Esophagus muscularis mucosa (tissue), 4 donors: ENCODE data around the gene MORC3. TPM values are rescaled to one million over a fixed set of nuclear protein-coding genes. Genes with fewer than 3 reads are reported as not detected.

ENCODE experiments used
- DNase-seq: peaks from one replicate; pipeline ENCODE4 v3.0.0-alpha.2; 2017; ENCODE audit errors: extremely low spot score
- H3K27ac ChIP-seq, 4 donors: fragments of 200-600 bp; sonication (generic); replicated peaks in 1 of 4; 1 replicate in 3 of 4; 2 replicates in 1 of 4; pipeline ENCODE4 v1.5.1; 2016 to 2019; ENCODE audit warnings: mild to moderate bottlenecking in 1 of 4
- H3K27me3 ChIP-seq, 4 donors: fragments of 200-600 bp; sonication (generic); one replicate each; pipeline versions ENCODE4 v1.5.1 to v1.6.0; 2016 to 2019
- H3K36me3 ChIP-seq, 4 donors: fragments of 200-600 bp; sonication (generic); one replicate each; pipeline ENCODE4 v1.5.1; 2016 to 2019
- H3K4me1 ChIP-seq, 4 donors: fragments of 200-600 bp; sonication (generic); one replicate each; pipeline ENCODE4 v1.5.1; 2016 to 2019
- H3K4me3 ChIP-seq, 4 donors: fragments of 200-600 bp; sonication (generic); 1 replicate in 2 of 4; 2 replicates in 2 of 4; pipeline ENCODE4 v1.5.1; 2016 to 2019; ENCODE audit warnings: mild to moderate bottlenecking in 4 of 4, moderate library complexity in 1 of 4
- H3K9me3 ChIP-seq, 4 donors: fragments of 200-600 bp; sonication (generic); 1 replicate in 3 of 4; 2 replicates in 1 of 4; pipeline ENCODE4 v1.5.1; 2016 to 2019
- EP300 ChIP-seq: sonication (generic); formaldehyde crosslinking; IDR thresholded peaks from one replicate; pipeline ENCODE4 v1.6.1; 2017; ENCODE audit warnings: antibody characterized with exemption
- POLR2A ChIP-seq: fragments of 450-650 bp; IDR thresholded peaks from one replicate; pipeline ENCODE4 v1.6.1; 2017; ENCODE audit warnings: antibody characterized with exemption, moderate library complexity, mild to moderate bottlenecking, low read depth
- POLR2AphosphoS5 ChIP-seq, 2 donors: sonication (generic); formaldehyde crosslinking; IDR thresholded peaks; one replicate each; pipeline ENCODE4 v1.6.1; 2017; ENCODE audit warnings: antibody characterized with exemption in 2 of 2
- WGBS: methylation state at CpG from one replicate; pipeline ENCODE4 v1.1.5; 2018; 5-methylcytosine and 5-hydroxymethylcytosine counted together
- intact Hi-C: fragments of 100-400 bp; cut with DNase I; formaldehyde crosslinking; loops from one replicate; pipeline ENCODE4 v1.15.1; 2023
- total RNA-seq, 4 donors: library from RNA; depleted of rRNA; stranded (reverse); fragments of >200 nt; gene quantifications; one replicate each; pipeline versions ENCODE4 v1.1.0 to v1.2.1, GENCODE V29; 2016
- TF ChIP-seq, protein P1 (sequence below), 3 experiments: fragments of 200-600 bp in 2 of 3; fragments of 450-650 bp in 1 of 3; sonication (generic) in 2 of 3; IDR thresholded peaks; one replicate each; pipeline ENCODE4 v1.5.1; 2017 to 2019; ENCODE audit warnings: antibody characterized with exemption in 3 of 3, mild to moderate bottlenecking in 2 of 3, moderate library complexity in 1 of 3

The MORC3 gene
- total RNA-seq, 4 donors from 2014 or later: 32.0 to 41.9 (median 39.2) TPM

GRCh38 chr21:36350282-36350910, 30.4 kb downstream of the MORC3 start:
- Histone ChIP-seq H3K36me3 (peaks cover 21 to 100% (median 75%) of the 10 kb centered on the region in 4 donors), H3K27ac (no peak overlapping the region), H3K9me3 (no peaks in the 10 kb centered on the region), H3K27me3 (no peaks in the 10 kb centered on the region), H3K4me3 (no peak overlapping the region), H3K4me1 (no peaks in the 10 kb centered on the region)
- TF ChIP-seq, protein P1, sequence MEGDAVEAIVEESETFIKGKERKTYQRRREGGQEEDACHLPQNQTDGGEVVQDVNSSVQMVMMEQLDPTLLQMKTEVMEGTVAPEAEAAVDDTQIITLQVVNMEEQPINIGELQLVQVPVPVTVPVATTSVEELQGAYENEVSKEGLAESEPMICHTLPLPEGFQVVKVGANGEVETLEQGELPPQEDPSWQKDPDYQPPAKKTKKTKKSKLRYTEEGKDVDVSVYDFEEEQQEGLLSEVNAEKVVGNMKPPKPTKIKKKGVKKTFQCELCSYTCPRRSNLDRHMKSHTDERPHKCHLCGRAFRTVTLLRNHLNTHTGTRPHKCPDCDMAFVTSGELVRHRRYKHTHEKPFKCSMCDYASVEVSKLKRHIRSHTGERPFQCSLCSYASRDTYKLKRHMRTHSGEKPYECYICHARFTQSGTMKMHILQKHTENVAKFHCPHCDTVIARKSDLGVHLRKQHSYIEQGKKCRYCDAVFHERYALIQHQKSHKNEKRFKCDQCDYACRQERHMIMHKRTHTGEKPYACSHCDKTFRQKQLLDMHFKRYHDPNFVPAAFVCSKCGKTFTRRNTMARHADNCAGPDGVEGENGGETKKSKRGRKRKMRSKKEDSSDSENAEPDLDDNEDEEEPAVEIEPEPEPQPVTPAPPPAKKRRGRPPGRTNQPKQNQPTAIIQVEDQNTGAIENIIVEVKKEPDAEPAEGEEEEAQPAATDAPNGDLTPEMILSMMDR (IDR thresholded peaks at IDR 0.05): no peak
- no peak for TF ChIP-seq POLR2A
- no peak for TF ChIP-seq EP300
- TF ChIP-seq POLR2AphosphoS5 (IDR thresholded peaks at IDR 0.05): no peak
- DNase-seq: no peak
- WGBS: 92% methylated on average over 11 of the region's 11 CpGs
- intact Hi-C loops: no loop called here

- Histone ChIP-seq H3K4me3 (no peak overlapping the region), H3K9me3 (no peaks in the 10 kb centered on the region), H3K4me1 (no peaks in the 10 kb centered on the region), H3K36me3 (peaks cover 33 to 98% (median 71%) of the 10 kb centered on the region in 4 donors), H3K27ac (no peak overlapping the region), H3K27me3 (no peaks in the 10 kb centered on the region)
- DNase-seq: no peak
- TF ChIP-seq POLR2A: no peak
- no peak for TF ChIP-seq EP300
- TF ChIP-seq, protein P1 (IDR thresholded peaks at IDR 0.05): no peak
- no peak for TF ChIP-seq POLR2AphosphoS5 (IDR thresholded peaks at IDR 0.05)
- intact Hi-C loops: no loop called here
- 87% methylated on average over 5 of the region's 5 CpGs for WGBS
Observed at GRCh38 chr21:36354918-36355680, 35.1 kb downstream of the MORC3 start.

DNA sequence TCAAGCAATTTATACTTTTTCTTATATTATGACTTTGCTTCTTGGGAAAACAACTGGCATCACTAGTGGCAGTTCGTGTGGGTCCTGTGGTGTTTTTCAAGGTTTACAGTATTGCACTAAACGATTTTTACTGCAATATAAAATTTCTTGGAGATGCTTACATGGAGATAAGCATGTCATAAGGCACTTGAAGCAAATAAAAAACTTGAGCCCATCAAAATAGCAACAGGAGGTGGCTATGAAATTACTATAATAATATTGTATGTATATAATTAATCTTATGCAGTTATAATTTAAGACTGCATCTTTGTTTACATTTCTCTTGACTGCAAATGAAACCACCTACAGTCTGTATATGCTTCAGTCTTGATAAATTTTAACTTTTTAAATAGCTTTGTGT, 35.9 kb downstream of the MORC3 start:
- Histone ChIP-seq H3K36me3 (peaks cover 40 to 98% (median 72%) of the 10 kb centered on the region in 4 donors), H3K4me3 (no peak overlapping the region), H3K27me3 (no peaks in the 10 kb centered on the region), H3K4me1 (no peaks in the 10 kb centered on the region), H3K9me3 (no peaks in the 10 kb centered on the region), H3K27ac (no peak overlapping the region)
- WGBS: 65% methylated on average over 2 of the region's 2 CpGs
- intact Hi-C loops: no loop called here
- DNase-seq: no peak
- TF ChIP-seq EP300: no peak
- TF ChIP-seq, protein P1 (IDR thresholded peaks at IDR 0.05): no peak
- TF ChIP-seq POLR2AphosphoS5 (IDR thresholded peaks at IDR 0.05): no peak
- no peak for TF ChIP-seq POLR2A

DNA sequence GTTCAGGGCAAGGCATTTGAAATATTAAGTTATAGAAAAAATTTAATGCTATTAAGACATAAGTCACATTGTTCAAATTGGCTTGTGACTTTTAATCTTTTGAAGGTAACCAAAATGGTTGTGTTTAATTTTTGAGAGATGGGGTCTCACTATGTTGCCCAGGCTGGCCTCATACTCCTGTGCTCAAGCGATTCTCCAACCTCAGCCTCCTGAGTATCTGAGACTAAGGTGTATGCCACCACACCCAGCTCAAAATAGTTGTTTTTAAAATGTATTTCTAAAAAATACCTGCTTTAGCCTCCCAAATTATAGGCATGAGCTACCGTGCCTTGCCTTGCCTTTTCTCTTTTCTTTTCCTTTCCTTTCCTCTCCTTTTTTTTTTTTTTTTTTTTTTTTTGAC, 39.2 kb downstream of the MORC3 start:
- TF ChIP-seq POLR2A: no peak
- TF ChIP-seq POLR2AphosphoS5 (IDR thresholded peaks at IDR 0.05): no peak
- TF ChIP-seq, protein P1 (IDR thresholded peaks at IDR 0.05): no peak
- no peak for TF ChIP-seq EP300
- Histone ChIP-seq H3K9me3 (no peaks in the 10 kb centered on the region), H3K36me3 (peaks cover 70 to 98% (median 89%) of the 10 kb centered on the region in 4 donors), H3K4me3 (no peak overlapping the region), H3K27me3 (no peaks in the 10 kb centered on the region), H3K4me1 (no peaks in the 10 kb centered on the region), H3K27ac (no peak overlapping the region)
- WGBS: 92% methylated on average over 2 of the region's 2 CpGs
- no peak for DNase-seq
- intact Hi-C loops: no loop called here
